H9 (cell line): ENCODE data around the gene OST4. TPM values are rescaled to one million over a fixed set of nuclear protein-coding genes. Genes with fewer than 3 reads are reported as not detected.

Source experiments
- DNase-seq: peaks from one replicate; pipeline ENCODE4 v3.0.0-alpha.2; 2017
- H2AFZ ChIP-seq: one replicate; pipeline ENCODE4 v1.6.1; 2013; ENCODE audit warnings: mild to moderate bottlenecking, low read length, control low read depth, moderate library complexity
- H2AK5ac ChIP-seq: 2 replicates; pipeline ENCODE4 v1.6.1; 2013; ENCODE audit warnings: low read length, control low read depth, mixed read lengths; ENCODE audit not compliant: insufficient read length
- H2BK120ac ChIP-seq: one replicate; pipeline ENCODE4 v1.6.1; 2013; ENCODE audit warnings: low read depth, mild to moderate bottlenecking, low read length, control low read depth, inconsistent platforms; ENCODE audit not compliant: poor library complexity, severe bottlenecking
- H2BK12ac ChIP-seq: 2 replicates; pipeline ENCODE4 v1.6.1; 2013; ENCODE audit warnings: low read length, control low read depth, mixed read lengths, low read depth; ENCODE audit not compliant: insufficient read length
- H2BK15ac ChIP-seq: 2 replicates; pipeline ENCODE4 v1.6.1; 2013; ENCODE audit warnings: low read depth, low read length, control low read depth
- H2BK20ac ChIP-seq: one replicate; pipeline ENCODE4 v1.6.1; 2013; ENCODE audit warnings: low read depth, mild to moderate bottlenecking, low read length, control low read depth, inconsistent platforms; ENCODE audit not compliant: poor library complexity, severe bottlenecking
- H2BK5ac ChIP-seq: 2 replicates; pipeline ENCODE4 v1.6.1; 2013; ENCODE audit warnings: low read length, control low read depth, mixed read lengths; ENCODE audit not compliant: insufficient read length
- H3K14ac ChIP-seq: 2 replicates; pipeline ENCODE4 v1.6.1; 2013; ENCODE audit warnings: low read length, control low read depth; ENCODE audit not compliant: insufficient read depth
- H3K18ac ChIP-seq: 2 replicates; pipeline ENCODE4 v1.6.1; 2013; ENCODE audit warnings: low read depth, mild to moderate bottlenecking, mixed read lengths, low read length, control low read depth; ENCODE audit not compliant: insufficient read length
- H3K23ac ChIP-seq: 2 replicates; pipeline ENCODE4 v1.6.1; 2013; ENCODE audit warnings: low read length, control low read depth, mixed read lengths, low read depth; ENCODE audit not compliant: insufficient read length
- H3K23me2 ChIP-seq: 2 replicates; pipeline ENCODE4 v1.6.1; 2013; ENCODE audit warnings: low read depth, mild to moderate bottlenecking, mixed read lengths, low read length, control low read depth; ENCODE audit not compliant: insufficient read length, poor library complexity, severe bottlenecking
- H3K27ac ChIP-seq: 2 replicates; pipeline ENCODE4 v1.5.1; 2013; ENCODE audit warnings: low read length, control low read depth, mixed read lengths, low read depth; ENCODE audit not compliant: insufficient read length
- H3K27me3 ChIP-seq: 2 replicates; pipeline ENCODE4 v1.6.1; 2013; ENCODE audit warnings: low read length, control low read depth, inconsistent platforms; ENCODE audit not compliant: insufficient read depth
- H3K4ac ChIP-seq: 2 replicates; pipeline ENCODE4 v1.6.1; 2013; ENCODE audit warnings: low read depth, mild to moderate bottlenecking, control low read depth, inconsistent platforms, low read length, moderate library complexity
- H3K4me1 ChIP-seq: 2 replicates; pipeline ENCODE4 v1.6.1; 2013; ENCODE audit warnings: low read length, control low read depth, inconsistent platforms; ENCODE audit not compliant: insufficient read depth
- H3K4me2 ChIP-seq: 2 replicates; pipeline ENCODE4 v1.6.1; 2013; ENCODE audit warnings: low read length, control low read depth, mixed read lengths; ENCODE audit not compliant: insufficient read length, insufficient read depth
- H3K56ac ChIP-seq: 2 replicates; pipeline ENCODE4 v1.6.1; 2013; ENCODE audit warnings: low read depth, mild to moderate bottlenecking, mixed read lengths, low read length, control low read depth; ENCODE audit not compliant: insufficient read length
- H3K79me1 ChIP-seq: 2 replicates; pipeline ENCODE4 v1.6.1; 2013; ENCODE audit warnings: low read depth, mild to moderate bottlenecking, moderate library complexity, low read length, control low read depth, inconsistent platforms; ENCODE audit not compliant: insufficient read depth, poor library complexity, severe bottlenecking
- H3K79me2 ChIP-seq: 2 replicates; pipeline ENCODE4 v1.6.1; 2013; ENCODE audit warnings: low read length, control low read depth, inconsistent platforms; ENCODE audit not compliant: insufficient read depth
- H3K9ac ChIP-seq: 2 replicates; pipeline ENCODE4 v1.6.1; 2013; ENCODE audit warnings: low read length, control low read depth, mixed read lengths; ENCODE audit not compliant: insufficient read length; ENCODE audit errors: extremely low read depth
- H3K9me3 ChIP-seq: one replicate; pipeline ENCODE4 v1.6.1; 2013; ENCODE audit warnings: low read depth, low read length, inconsistent platforms; ENCODE audit not compliant: control insufficient read depth
- H3T11ph ChIP-seq: one replicate; pipeline ENCODE4 v1.6.1; 2013; ENCODE audit warnings: mild to moderate bottlenecking, low read length, control low read depth, inconsistent platforms
- H4K20me1 ChIP-seq: one replicate; pipeline ENCODE4 v1.6.1; 2013; ENCODE audit not compliant: control insufficient read depth, insufficient read length, insufficient read depth
- H4K5ac ChIP-seq: 2 replicates; pipeline ENCODE4 v1.6.1; 2013; ENCODE audit warnings: low read depth, mild to moderate bottlenecking, mixed read lengths, low read length, control low read depth; ENCODE audit not compliant: insufficient read length
- H4K8ac ChIP-seq: replicated peaks from 2 replicates; pipeline ENCODE4 v1.6.1; 2013; ENCODE audit warnings: low read length, control low read depth, mixed read lengths, low read depth; ENCODE audit not compliant: insufficient read length
- H4K91ac ChIP-seq: 2 replicates; pipeline ENCODE4 v1.6.1; 2013; ENCODE audit warnings: low read depth, mild to moderate bottlenecking, moderate library complexity, mixed read lengths, low read length, control low read depth; ENCODE audit not compliant: insufficient read length
- H3K27ac Mint-ChIP-seq, 3 experiments: 2 replicates in 2 of 3; 3 replicates in 1 of 3; pipeline ENCODE4 v1.8.0; 2020 to 2021; ENCODE audit warnings: mixed read lengths in 3 of 3, mild to moderate bottlenecking in 1 of 3, moderate library complexity in 1 of 3
- H3K27me3 Mint-ChIP-seq: 2 replicates; pipeline ENCODE4 v1.8.0; 2021; ENCODE audit warnings: low read depth, mild to moderate bottlenecking, moderate library complexity, mixed read lengths
- H3K36me3 Mint-ChIP-seq, 3 experiments: 2 replicates in 2 of 3; 3 replicates in 1 of 3; pipeline ENCODE4 v1.8.0; 2020 to 2021; ENCODE audit warnings: low read depth in 3 of 3, mixed read lengths in 3 of 3; ENCODE audit not compliant: insufficient read depth in 1 of 3
- H3K4me1 Mint-ChIP-seq, 2 experiments: 2 replicates each; pipeline ENCODE4 v1.8.0; 2020; ENCODE audit warnings: mixed read lengths in 2 of 2
- H3K4me3 Mint-ChIP-seq, 2 experiments: 2 replicates in 1 of 2; 3 replicates in 1 of 2; pipeline ENCODE4 v1.8.0; 2020 to 2021; ENCODE audit warnings: mild to moderate bottlenecking in 2 of 2, mixed read lengths in 2 of 2, moderate library complexity in 1 of 2
- H3K9me3 Mint-ChIP-seq, 2 experiments: 2 replicates in 1 of 2; 3 replicates in 1 of 2; pipeline ENCODE4 v1.8.0; 2020; ENCODE audit warnings: mild to moderate bottlenecking in 2 of 2, mixed read lengths in 2 of 2, moderate library complexity in 1 of 2
- WGBS: extraction: QIAGEN DNeasy Blood & Tissue Kit; methylation state at CpG from one replicate; pipeline ENCODE4 v1.1.7; 2013; ENCODE audit warnings: missing lambda C conversion rate, low lambda C conversion rate, mixed read lengths; ENCODE audit not compliant: insufficient read length; ENCODE audit errors: extremely low coverage; 5-methylcytosine and 5-hydroxymethylcytosine counted together
- total RNA-seq: library from RNA; stranded (reverse); gene quantifications from 2 replicates; pipeline ENCODE4 v1.2.1, GENCODE V29; 2021
- TF ChIP-seq, protein P1 (sequence below): fragments of 200-600 bp; sonication (generic); conservative IDR thresholded peaks from 3 replicates; pipeline ENCODE4 v1.8.0; 2021; ENCODE audit warnings: antibody characterized with exemption, mild to moderate bottlenecking

Gene OST4
- total RNA-seq, 1 experiment from 2014 or later = 215 TPM

DNA sequence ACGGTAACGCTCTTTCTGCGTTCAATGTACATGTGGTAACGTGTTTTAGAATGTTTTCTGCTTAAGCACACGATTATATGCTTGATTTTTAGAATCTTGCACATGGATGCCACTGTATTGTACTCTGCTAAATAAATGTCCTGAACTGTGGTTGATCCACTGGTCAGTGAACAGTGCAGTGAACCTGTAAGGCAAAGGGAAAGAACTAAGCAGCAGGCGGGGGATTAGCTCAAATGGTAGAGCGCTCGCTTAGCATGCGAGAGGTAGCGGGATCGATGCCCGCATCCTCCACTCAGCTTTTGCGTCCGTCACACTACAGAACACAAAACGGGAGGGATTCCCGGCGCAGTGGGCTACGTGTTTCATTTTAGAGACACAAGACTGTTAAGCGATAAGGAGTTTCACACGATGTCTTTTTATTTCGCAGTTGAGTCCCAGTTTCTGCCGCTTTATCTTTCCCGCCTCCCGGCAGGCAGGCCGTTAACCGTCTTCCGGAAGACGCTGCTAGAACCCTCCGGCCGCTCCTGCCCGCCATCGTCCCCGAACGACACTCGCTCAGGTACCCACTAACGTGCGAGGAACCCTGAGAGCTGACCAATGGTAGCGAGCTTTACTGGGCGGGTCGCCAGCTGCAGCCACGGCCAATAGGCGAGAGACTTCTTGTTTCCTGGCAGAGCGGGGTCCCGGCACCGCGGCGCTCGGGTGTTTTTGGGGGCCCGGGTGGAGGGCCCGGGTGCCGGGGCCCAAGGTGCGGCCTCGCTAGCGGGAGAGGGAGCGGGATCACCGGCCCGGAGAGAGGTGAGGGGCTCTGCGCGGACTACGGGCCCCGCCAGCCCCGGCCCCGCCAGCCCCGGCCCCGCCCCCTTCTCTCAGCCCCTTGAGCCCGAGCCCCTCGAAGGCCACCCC is 20.2 kb downstream of the OST4 start, which contains the start of gene AGBL5:
Gene AGBL5, plus strand, starts transcription at position 673 of the 906 bp plus-strand sequence. CDS start 1,291 bp downstream, outside the sequence.
- no peak within 1 kb of the TSS for H4K5ac ChIP-seq
- H2BK120ac ChIP-seq = no peak within 1 kb of the TSS
- peak within 1 kb of the TSS; percentile 10 for H2AFZ ChIP-seq
- TF ChIP-seq, protein P1, sequence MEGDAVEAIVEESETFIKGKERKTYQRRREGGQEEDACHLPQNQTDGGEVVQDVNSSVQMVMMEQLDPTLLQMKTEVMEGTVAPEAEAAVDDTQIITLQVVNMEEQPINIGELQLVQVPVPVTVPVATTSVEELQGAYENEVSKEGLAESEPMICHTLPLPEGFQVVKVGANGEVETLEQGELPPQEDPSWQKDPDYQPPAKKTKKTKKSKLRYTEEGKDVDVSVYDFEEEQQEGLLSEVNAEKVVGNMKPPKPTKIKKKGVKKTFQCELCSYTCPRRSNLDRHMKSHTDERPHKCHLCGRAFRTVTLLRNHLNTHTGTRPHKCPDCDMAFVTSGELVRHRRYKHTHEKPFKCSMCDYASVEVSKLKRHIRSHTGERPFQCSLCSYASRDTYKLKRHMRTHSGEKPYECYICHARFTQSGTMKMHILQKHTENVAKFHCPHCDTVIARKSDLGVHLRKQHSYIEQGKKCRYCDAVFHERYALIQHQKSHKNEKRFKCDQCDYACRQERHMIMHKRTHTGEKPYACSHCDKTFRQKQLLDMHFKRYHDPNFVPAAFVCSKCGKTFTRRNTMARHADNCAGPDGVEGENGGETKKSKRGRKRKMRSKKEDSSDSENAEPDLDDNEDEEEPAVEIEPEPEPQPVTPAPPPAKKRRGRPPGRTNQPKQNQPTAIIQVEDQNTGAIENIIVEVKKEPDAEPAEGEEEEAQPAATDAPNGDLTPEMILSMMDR = no peak
- peak; percentile 96 for DNase-seq
- no peak within 1 kb of the TSS for H3K27ac ChIP-seq
- peaks cover 10% of the 10 kb centered on the region for H3K23me2 ChIP-seq
- no peaks in the 10 kb centered on the region for H3K79me2 ChIP-seq
- H3K4me1 ChIP-seq = peaks cover 4% of the 10 kb centered on the region; the same call in 1 of the 2 replicates
- H4K91ac ChIP-seq = no peak within 1 kb of the TSS
- peak within 1 kb of the TSS; percentile 41; the same call in 1 of the 2 replicates for H2BK15ac ChIP-seq
- H3K23ac ChIP-seq = no peak within 1 kb of the TSS
- no peak within 1 kb of the TSS for H3T11ph ChIP-seq
- peak within 1 kb of the TSS; percentile 85; the same call in 1 of the 2 replicates for H3K14ac ChIP-seq
- peak within 1 kb of the TSS; percentile 94 to 97 for H3K4me3 Mint-ChIP-seq
- no peak within 1 kb of the TSS for H2BK12ac ChIP-seq
- H3K27me3 Mint-ChIP-seq = peaks cover 9% of the 10 kb centered on the region
- no peaks in the 10 kb centered on the region for H4K20me1 ChIP-seq
- peak within 1 kb of the TSS; percentile 44 for H3K18ac ChIP-seq
- no peak within 1 kb of the TSS for H3K56ac ChIP-seq
- H3K9ac ChIP-seq = peak within 1 kb of the TSS; percentile 71
- H3K27me3 ChIP-seq = no peaks in the 10 kb centered on the region
- no peak within 1 kb of the TSS for H2BK20ac ChIP-seq
- H2BK5ac ChIP-seq = no peak within 1 kb of the TSS
- peak within 1 kb of the TSS; percentile 59 for H3K4me2 ChIP-seq
- no CpG with 5 or more reads among the region's 67 CpGs for WGBS
- no peak within 1 kb of the TSS for H2AK5ac ChIP-seq
- H3K79me1 ChIP-seq = no peaks in the 10 kb centered on the region
- peaks cover 10 to 14% of the 10 kb centered on the region in 2 experiments for H3K4me1 Mint-ChIP-seq
- no peaks in the 10 kb centered on the region for H3K9me3 ChIP-seq
- peaks cover 23 to 33% (median 31%) of the 10 kb centered on the region in 3 experiments for H3K36me3 Mint-ChIP-seq
- no peak within 1 kb of the TSS for H4K8ac ChIP-seq
- peak within 1 kb of the TSS; percentile 94 to 99 (median 99) for H3K27ac Mint-ChIP-seq
- peaks cover 7 to 16% of the 10 kb centered on the region in 2 experiments for H3K9me3 Mint-ChIP-seq
- no peak within 1 kb of the TSS for H3K4ac ChIP-seq
